Stomach (tissue), 9 donors: ENCODE results near the gene ESM1. TPM values are rescaled to one million over a fixed set of nuclear protein-coding genes. Genes with fewer than 3 reads are reported as not detected.

ENCODE experiments used
- DNase-seq, 2 donors: peaks; one replicate each; pipeline versions ENCODE4 v3.0.0 to v3.0.0-alpha.2; 2013 to 2019
- H3K27ac ChIP-seq, 5 donors: fragments of 200-600 bp in 4 of 5; sonication (generic) in 4 of 5; one replicate each; pipeline ENCODE4 v1.5.1; 2013 to 2019; ENCODE audit warnings: mild to moderate bottlenecking in 1 of 5, moderate library complexity in 1 of 5
- H3K27me3 ChIP-seq, 3 donors: fragments of 200-600 bp; sonication (generic); one replicate each; pipeline ENCODE4 v1.5.1; 2017 to 2019; ENCODE audit warnings: mixed run types in 1 of 3
- H3K36me3 ChIP-seq, 4 donors: fragments of 200-600 bp; sonication (generic); 1 replicate in 3 of 4; 2 replicates in 1 of 4; pipeline ENCODE4 v1.5.1; 2016 to 2019
- H3K4me1 ChIP-seq, 4 donors: fragments of 200-600 bp; sonication (generic); one replicate each; pipeline ENCODE4 v1.5.1; 2016 to 2019
- H3K4me3 ChIP-seq, 4 donors: fragments of 200-600 bp; sonication (generic) in 3 of 4; one replicate each; pipeline ENCODE4 v1.5.1; 2016 to 2019; ENCODE audit warnings: mild to moderate bottlenecking in 1 of 4
- H3K9me3 ChIP-seq, 4 donors: fragments of 200-600 bp; sonication (generic); one replicate each; pipeline ENCODE4 v1.5.1; 2016 to 2019
- EP300 ChIP-seq: sonication (generic); formaldehyde crosslinking; IDR thresholded peaks from one replicate; pipeline ENCODE4 v1.6.1; 2017; ENCODE audit warnings: antibody characterized with exemption
- POLR2A ChIP-seq, 4 donors: fragments of 450-650 bp; IDR thresholded peaks; one replicate each; pipeline ENCODE4 v1.6.1; 2016; ENCODE audit warnings: antibody characterized with exemption in 4 of 4, control low read depth in 2 of 4, mild to moderate bottlenecking in 1 of 4, moderate library complexity in 1 of 4
- POLR2AphosphoS5 ChIP-seq, 3 donors: sonication (generic); formaldehyde crosslinking; IDR thresholded peaks; one replicate each; pipeline ENCODE4 v1.6.1; 2016; ENCODE audit warnings: antibody characterized with exemption in 3 of 3
- WGBS, 5 donors: extraction: QIAGEN DNeasy Blood & Tissue Kit in 3 of 5; methylation state at CpG; one replicate each; pipeline versions ENCODE4 v1.1.5 to v1.1.7; 2013 to 2018; 5-methylcytosine and 5-hydroxymethylcytosine counted together
- intact Hi-C: fragments of 100-400 bp; cut with DNase I; formaldehyde crosslinking; loops from one replicate; pipeline ENCODE4 v1.15.1; 2023; ENCODE audit warnings: low total_unique reads
- polyA plus RNA-seq, 3 donors: library from polyadenylated mRNA; stranded (reverse); fragments of 200-250 nt; gene quantifications; one replicate each; pipeline ENCODE4 v1.2.3, GENCODE V29; 2013
- total RNA-seq, 5 donors: library from RNA; depleted of rRNA; stranded (reverse); fragments of >200 nt; gene quantifications; one replicate each; pipeline versions ENCODE4 v1.1.0 to v1.2.3, GENCODE V29; 2014 to 2016
- TF ChIP-seq, protein P1 (sequence below), 7 experiments: fragments of 450-650 bp in 4 of 7; fragments of 200-600 bp in 3 of 7; sonication (generic) in 3 of 7; IDR thresholded peaks; one replicate each; pipeline ENCODE4 v1.5.1; 2016 to 2019; ENCODE audit warnings: antibody characterized with exemption in 7 of 7, control low read depth in 2 of 7, mild to moderate bottlenecking in 1 of 7
- donor health status: healthy with polysubstance abuse.
- donor health status: Bipolar disorder and iron deficiency.
- donor health status: healthy.

ESM1 gene
- total and polyA plus RNA-seq, 8 donors, result 0.15 to 0.61 (median 0.56) TPM; not detected in 4

GRCh38 chr5:54969856-54970828 is 15.3 kb downstream of the ESM1 start:
- H3K27ac ChIP-seq, result no peak overlapping the region
- DNase-seq, result no peak
- no peaks in the 10 kb centered on the region for H3K27me3 ChIP-seq
- TF ChIP-seq, protein P1, sequence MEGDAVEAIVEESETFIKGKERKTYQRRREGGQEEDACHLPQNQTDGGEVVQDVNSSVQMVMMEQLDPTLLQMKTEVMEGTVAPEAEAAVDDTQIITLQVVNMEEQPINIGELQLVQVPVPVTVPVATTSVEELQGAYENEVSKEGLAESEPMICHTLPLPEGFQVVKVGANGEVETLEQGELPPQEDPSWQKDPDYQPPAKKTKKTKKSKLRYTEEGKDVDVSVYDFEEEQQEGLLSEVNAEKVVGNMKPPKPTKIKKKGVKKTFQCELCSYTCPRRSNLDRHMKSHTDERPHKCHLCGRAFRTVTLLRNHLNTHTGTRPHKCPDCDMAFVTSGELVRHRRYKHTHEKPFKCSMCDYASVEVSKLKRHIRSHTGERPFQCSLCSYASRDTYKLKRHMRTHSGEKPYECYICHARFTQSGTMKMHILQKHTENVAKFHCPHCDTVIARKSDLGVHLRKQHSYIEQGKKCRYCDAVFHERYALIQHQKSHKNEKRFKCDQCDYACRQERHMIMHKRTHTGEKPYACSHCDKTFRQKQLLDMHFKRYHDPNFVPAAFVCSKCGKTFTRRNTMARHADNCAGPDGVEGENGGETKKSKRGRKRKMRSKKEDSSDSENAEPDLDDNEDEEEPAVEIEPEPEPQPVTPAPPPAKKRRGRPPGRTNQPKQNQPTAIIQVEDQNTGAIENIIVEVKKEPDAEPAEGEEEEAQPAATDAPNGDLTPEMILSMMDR (IDR thresholded peaks at IDR 0.05), result no peak
- no peak for TF ChIP-seq POLR2AphosphoS5 (IDR thresholded peaks at IDR 0.05)
- 69 to 83% (median 76%) methylated on average over 5 of the region's 5 CpGs for WGBS, 5 donors
- H3K4me3 ChIP-seq, result no peak overlapping the region
- intact Hi-C loops, result no loop called here
- H3K9me3 ChIP-seq, result no peaks in the 10 kb centered on the region
- H3K4me1 ChIP-seq, result no peaks in the 10 kb centered on the region
- no peaks in the 10 kb centered on the region for H3K36me3 ChIP-seq

- Histone ChIP-seq H3K4me3 (no peak overlapping the region), H3K27me3 (no peaks in the 10 kb centered on the region), H3K36me3 (no peaks in the 10 kb centered on the region), H3K9me3 (no peaks in the 10 kb centered on the region), H3K4me1 (no peaks in the 10 kb centered on the region), H3K27ac (no peak overlapping the region)
- DNase-seq, result no peak
- intact Hi-C loops, result no loop called here
- WGBS, 5 donors, result 68 to 78% (median 70%) methylated on average over 4 of the region's 4 CpGs
- TF ChIP-seq EP300, result no peak
- no peak for TF ChIP-seq POLR2AphosphoS5 (IDR thresholded peaks at IDR 0.05)
- TF ChIP-seq, protein P1 (IDR thresholded peaks at IDR 0.05), result no peak
- TF ChIP-seq POLR2A (IDR thresholded peaks at IDR 0.05), result no peak
Measured at GRCh38 chr5:54969242-54969641, 16.2 kb downstream of the ESM1 start.

DNA sequence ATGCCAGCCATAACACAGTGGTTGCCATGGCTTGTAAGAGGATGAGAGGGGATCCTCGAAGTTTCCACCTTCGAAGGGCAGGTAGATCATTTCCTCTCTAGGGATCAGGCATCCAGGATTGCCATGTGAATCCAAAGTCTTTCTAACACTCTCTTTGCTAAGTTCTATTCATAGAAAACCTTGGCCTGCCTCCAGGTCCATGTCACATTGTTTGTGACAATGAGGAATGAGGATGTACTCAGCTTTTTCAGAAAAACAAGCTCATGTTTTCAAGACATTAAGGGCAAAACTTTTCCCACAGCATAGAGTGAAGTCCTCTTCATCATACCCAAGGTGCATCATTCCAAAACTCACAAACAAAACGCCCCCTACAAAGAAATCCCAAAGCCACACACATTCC is 19.6 kb downstream of the ESM1 start:
- Histone ChIP-seq H3K36me3 (no peaks in the 10 kb centered on the region), H3K9me3 (no peaks in the 10 kb centered on the region), H3K27ac (no peak overlapping the region), H3K4me3 (no peak overlapping the region), H3K27me3 (peaks cover 0 to 4% (median 0%) of the 10 kb centered on the region in 3 donors), H3K4me1 (no peaks in the 10 kb centered on the region)
- TF ChIP-seq EP300 (no peak), POLR2AphosphoS5 (IDR thresholded peaks at IDR 0.05) (no peak), POLR2A (IDR thresholded peaks at IDR 0.05) (no peak)
- TF ChIP-seq, protein P1 (IDR thresholded peaks at IDR 0.05), result no peak
- intact Hi-C loops, result no loop called here
- peak in 1 of 2 donors; percentile 9 for DNase-seq
- WGBS, 5 donors, result 59 to 79% (median 72%) methylated on average over 3 of the region's 3 CpGs

DNA sequence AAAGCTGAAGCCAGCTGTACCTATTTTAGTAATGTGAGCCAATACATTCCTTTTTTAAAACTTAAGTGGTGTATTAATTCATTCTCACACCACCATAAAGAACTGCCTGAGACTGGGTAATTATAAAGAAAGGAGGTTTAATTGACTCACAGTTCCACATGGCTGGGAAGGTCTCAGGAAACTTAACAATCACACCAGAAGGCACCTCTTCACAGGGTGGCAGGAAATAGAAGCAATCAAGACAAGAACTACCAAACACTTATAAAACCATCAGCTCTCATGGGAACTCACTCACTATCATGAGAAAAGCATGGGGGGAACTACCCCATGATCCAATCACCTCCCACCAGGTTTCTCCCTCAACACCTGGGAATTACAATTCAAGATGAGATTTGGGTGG is 21.0 kb downstream of the ESM1 start:
- TF ChIP-seq EP300 (no peak), POLR2AphosphoS5 (IDR thresholded peaks at IDR 0.05) (no peak), POLR2A (IDR thresholded peaks at IDR 0.05) (no peak)
- TF ChIP-seq, protein P1 (IDR thresholded peaks at IDR 0.05), result no peak
- Histone ChIP-seq H3K27ac (no peak overlapping the region), H3K4me3 (no peak overlapping the region), H3K36me3 (no peaks in the 10 kb centered on the region), H3K4me1 (no peaks in the 10 kb centered on the region), H3K27me3 (peaks cover 0 to 7% (median 0%) of the 10 kb centered on the region in 3 donors), H3K9me3 (no peaks in the 10 kb centered on the region)
- intact Hi-C loops, result no loop called here
- no peak for DNase-seq
